GM21447 (cell line): Measurements from ENCODE around the gene ASB6.
"Not testable (repeated sequence)": the region's sequence is repeated elsewhere in the genome, so short reads cannot be mapped to it uniquely, and the experiment has no call there.

Experiments
- ATAC-seq: cut with Tn5 transposase; IDR thresholded peaks from one replicate; pipeline ENCODE4 v1.9.1; 2021; ENCODE audit not compliant: unreplicated experiment

ASB6 gene

GRCh38 chr9:129609486-129610212, 32.3 kb downstream of the ASB6 start:
- ATAC-seq: no peak

GRCh38 chr9:129608561-129609481, 33.1 kb downstream of the ASB6 start:
- ATAC-seq: no peak

DNA sequence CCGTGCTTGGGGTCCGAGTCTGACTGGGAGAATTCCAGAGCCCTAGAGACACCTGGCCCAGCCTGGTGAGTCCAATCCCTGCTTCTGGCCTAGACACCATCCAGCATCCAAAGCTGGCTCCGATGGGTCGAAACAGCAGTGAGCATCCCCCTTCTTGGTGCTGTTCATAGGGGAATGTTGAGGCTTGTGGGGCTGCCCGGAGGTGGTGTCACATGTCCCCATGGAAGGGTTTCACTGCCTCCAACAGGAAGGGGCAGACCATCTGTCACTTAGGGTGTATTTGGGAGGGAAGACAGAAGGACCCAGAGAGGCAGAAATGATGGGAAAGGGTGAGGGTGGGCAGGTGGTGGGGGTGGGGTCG, 34.9 kb downstream of the ASB6 start:
- no peak for ATAC-seq

DNA sequence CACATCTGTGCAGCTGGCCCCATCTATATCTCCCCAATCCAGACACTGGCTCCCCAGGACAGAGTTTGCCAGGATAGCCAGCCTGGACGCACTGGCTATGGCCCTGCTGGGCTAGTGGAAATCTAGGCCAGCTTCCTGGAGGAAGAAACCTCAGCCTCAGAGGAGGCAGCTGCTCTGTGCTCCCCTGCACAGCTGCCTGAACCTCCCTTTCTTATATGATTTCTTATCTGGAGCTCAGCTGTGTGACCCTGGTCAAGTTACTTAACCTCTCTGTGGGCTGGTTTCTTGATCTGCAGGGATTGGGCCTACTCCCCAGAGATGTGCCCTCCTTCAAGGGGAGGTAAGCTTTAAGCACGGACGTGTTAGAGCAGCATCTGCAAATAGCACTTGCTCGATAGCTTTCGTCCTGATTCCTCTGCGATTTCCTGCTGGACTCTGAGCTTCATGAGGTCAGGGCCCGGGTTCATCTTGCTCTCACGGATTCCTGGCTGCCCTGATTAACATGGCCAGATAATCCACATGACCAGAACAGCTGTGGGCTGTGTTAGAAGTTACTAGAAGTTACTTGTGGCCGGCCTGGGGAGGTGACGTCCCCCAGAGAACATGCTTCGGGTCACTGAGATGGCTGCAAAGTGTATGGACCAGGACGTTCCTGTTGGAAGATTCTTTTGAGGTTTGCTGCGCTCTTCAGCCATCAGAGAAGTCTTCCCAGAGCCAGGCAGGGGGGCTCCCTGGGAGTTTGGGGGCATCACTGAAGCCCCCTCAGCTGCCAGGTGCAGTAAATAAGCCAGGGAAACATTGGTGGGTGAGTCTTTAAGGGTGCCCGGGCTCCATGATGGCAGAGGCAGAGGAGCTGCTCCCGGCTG, 35.6 kb downstream of the ASB6 start:
- ATAC-seq: no peak

GRCh38 chr9:129604766-129605163, 37.2 kb downstream of the ASB6 start:
- no peak for ATAC-seq

- ATAC-seq: no peak
These were observed 37.7 kb downstream of the ASB6 start for GRCh38 chr9:129604056-129604765.

- ATAC-seq: no peak
These were observed 39.1 kb downstream of the ASB6 start for GRCh38 chr9:129602598-129603415.

DNA sequence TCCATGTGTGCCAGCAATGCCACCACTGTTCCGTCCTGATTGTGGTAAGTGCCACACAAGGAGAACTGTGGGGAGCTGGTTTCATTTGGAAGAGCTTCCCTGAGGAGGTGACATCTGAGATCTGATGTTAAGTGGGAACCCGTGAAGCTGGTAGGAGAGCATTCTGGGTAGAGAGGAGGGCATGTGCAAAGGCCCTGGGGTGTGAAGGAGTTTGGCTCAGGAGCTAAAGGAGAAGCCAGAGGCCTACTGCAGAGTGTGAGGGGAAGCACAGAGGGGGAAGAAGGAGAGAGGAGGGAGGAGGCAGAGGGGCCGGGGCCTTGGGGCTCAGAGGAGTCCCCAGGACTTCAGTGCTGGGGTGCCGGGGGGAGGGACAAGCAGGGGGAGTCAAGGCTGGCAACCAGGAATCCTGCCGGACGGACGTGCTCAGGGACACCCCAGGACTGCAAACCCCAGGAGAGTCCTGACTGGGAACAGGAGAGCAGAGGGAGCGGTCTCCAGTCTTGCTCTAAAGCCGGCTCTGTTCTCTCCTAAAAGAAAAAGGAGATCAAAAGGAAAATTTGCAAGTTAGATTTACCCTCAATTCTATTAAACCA, 40.8 kb downstream of the ASB6 start:
- ATAC-seq: no peak

DNA sequence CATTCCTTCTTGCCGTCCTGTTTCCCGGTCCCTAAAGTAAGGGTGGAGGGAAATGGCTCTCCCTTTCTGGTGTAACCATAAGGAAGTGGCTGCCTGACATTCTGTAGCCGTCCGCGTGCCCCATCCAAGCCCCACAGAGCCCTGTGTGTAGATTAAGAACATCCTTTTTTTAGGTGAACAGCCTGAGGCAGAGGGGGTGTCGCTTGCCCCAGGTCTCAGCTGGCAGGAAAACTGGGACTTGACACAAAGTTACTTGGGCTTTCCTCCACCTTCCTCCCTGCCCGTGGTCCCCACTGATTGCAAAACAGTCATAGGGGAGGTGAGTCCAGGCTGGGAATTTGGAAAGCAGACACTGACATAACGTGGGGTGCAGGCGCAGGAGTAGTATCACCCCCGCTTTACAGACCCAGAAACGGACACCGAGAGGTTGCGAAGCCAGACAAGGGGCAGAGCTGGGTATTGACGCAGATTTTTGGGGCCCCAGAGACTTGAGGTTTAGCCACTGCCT, 43.8 kb downstream of the ASB6 start:
- ATAC-seq: no peak

DNA sequence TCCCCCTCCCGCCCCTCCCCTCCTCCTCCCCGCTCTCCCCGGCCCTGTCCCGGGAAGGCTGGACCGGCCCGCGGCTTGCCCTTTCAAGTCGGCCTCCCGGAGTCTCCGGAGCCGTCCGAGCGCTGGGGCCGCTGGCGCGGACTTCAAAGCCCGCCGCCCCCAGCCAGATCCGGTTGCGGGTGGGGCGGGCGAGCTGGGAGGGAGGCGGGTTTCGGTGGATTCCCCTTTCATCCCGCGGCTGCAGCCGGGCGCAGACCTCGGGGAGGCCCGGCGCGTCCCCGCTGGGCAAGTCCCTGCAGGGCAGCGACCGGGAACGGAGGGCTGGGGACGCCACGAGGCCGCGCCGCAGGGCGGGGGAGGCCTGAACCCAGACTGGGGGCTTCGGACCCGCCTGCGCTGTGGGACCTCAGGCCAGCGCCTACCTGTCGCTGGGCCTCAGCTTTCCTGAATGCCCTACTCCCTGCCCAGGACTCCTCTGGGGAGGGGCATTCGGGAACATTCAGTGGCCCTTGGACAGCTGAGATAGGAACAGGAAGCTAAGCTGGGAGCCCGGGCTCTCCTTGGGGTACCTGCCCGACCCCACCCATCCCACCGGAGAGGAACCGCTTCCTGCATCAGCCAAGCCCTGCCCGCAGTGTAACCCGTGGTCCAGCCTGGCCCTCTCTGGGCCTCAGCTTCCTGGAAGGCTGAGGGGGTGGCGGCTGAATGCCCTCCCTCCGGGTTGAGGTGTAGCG, 44.4 kb downstream of the ASB6 start:
- no peak for ATAC-seq

GRCh38 chr9:129596541-129597331, 45.2 kb downstream of the ASB6 start:
- ATAC-seq: no peak

DNA sequence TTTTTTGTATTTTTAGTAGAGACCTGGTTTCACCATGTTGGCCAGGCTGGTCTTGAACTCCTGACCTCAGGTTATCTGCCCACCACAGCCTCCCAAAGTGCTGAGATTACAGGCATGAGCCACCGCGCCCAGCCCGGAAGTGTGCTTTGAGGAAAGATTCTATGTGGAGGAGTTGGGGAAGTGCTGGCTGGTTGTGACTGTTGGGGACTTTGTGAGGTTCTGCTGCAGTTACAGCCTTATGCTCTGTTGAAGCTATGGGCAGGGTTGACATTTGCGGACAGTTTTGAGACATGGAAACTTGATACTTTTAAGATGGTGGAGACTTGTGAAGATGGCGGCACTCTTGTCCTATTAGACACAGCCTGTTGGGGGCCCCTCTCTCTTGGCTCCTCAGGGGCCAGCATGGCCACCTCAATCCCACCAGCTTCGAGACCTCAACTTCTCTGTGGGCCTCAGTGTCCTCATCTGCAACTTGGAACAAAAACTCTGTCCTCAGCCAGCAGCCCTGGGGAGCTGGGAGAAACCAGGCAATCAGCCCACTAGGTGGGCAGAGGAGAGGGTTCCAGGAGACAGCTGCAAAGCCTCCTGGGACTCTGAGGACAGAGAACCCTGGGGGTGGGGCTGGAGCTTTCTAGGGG, 45.9 kb downstream of the ASB6 start:
- no peak for ATAC-seq

DNA sequence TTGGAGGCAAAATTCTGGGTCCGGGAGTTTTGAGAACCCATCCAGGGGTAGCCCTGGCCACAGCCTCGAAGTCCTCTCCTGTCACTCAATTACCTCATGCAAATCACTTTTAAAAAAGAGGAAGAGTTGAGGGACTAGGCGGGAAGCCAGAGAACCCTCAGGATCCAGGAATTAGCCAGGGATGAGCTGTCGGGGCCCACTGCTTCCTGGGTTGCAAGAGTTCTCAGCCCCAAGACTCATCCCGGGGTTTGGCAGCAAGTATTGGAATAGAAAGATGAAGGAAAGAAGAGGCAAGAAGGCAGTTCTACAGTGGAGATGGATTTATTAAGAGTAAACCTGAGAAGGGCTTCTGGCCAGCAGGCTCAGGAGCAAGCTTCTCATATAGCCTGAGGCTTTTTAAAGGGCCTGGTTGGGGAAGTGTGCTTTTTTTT, 46.6 kb downstream of the ASB6 start:
- ATAC-seq: no peak

DNA sequence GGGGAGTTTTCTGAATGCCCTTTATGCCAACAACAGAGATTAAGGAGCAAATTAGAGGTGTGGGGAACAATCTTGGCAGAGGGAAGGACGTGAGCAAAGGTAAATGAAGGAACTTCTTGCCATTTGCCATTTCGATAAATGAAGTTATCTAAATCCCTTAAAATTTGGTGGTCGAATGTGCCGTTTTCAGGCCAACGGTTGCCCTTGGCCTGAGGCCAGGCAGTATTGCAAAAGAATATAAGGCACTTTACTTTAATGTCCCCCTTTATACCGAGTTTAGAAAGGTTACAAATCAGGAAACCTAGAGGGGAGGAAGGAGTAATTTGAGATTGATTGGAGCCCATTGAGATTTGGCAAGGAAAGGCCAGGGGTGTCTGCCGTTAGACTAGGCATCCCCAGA, 47.3 kb downstream of the ASB6 start:
- ATAC-seq: no peak

DNA sequence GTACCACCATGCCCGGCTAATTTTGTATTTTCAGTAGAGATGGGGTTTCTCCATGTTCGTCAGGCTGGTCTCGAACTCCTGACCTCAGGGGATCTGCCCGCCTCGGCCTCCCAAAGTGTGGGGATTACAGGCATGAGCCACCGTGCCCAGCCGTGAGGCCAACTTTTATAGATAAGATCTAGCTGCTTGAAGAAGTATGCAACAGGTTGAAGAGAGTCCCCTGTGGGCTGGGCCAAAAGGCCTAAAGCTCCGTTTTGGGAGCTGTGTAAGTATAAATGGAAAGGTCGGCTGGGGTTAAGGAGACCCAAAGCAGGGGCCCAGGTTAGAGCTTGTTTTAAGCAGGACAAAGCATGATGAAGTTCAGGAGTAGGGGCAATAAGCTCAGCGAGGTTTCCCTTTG, 49.2 kb downstream of the ASB6 start:
- not testable (repeated sequence) for ATAC-seq

GRCh38 chr9:129591916-129592315, 50.0 kb downstream of the ASB6 start:
- no peak for ATAC-seq

- no peak for ATAC-seq
These were observed 51.5 kb downstream of the ASB6 start for GRCh38 chr9:129590466-129590865.
